Breast epithelium (tissue), 4 donors: ENCODE results near the gene DIPK2A. TPM values are rescaled to one million over a fixed set of nuclear protein-coding genes. Genes with fewer than 3 reads are reported as not detected.

Experiments
- DNase-seq, 2 donors: peaks; one replicate each; pipeline ENCODE4 v3.0.0-alpha.2; 2019; ENCODE audit warnings: low spot score in 2 of 2
- H3K27ac ChIP-seq, 2 donors: fragments of 200-600 bp; sonication (generic) in 1 of 2; one replicate each; pipeline ENCODE4 v1.5.1; 2016 to 2019; ENCODE audit warnings: mild to moderate bottlenecking in 1 of 2
- H3K27me3 ChIP-seq, 2 donors: fragments of 200-600 bp; sonication (generic) in 1 of 2; one replicate each; pipeline versions ENCODE4 v1.5.1 to v1.6.0; 2017 to 2019; ENCODE audit warnings: control low read depth in 1 of 2, mild to moderate bottlenecking in 1 of 2
- H3K36me3 ChIP-seq: fragments of 200-600 bp; one replicate; pipeline ENCODE4 v1.5.1; 2019
- H3K4me1 ChIP-seq, 2 donors: fragments of 200-600 bp; sonication (generic); one replicate each; pipeline ENCODE4 v1.5.1; 2016 to 2019; ENCODE audit warnings: control low read depth in 1 of 2
- H3K4me3 ChIP-seq, 3 donors: fragments of 200-600 bp; sonication (generic); 1 replicate in 2 of 3; 2 replicates in 1 of 3; pipeline ENCODE4 v1.5.1; 2016 to 2019; ENCODE audit warnings: mild to moderate bottlenecking in 3 of 3, moderate library complexity in 2 of 3
- H3K9me3 ChIP-seq, 2 donors: fragments of 200-600 bp; sonication (generic) in 1 of 2; one replicate each; pipeline ENCODE4 v1.5.1; 2016 to 2019; ENCODE audit warnings: control low read depth in 1 of 2
- CTCF ChIP-seq, 3 donors: fragments of 450-650 bp; IDR thresholded peaks; one replicate each; pipeline ENCODE4 v1.5.1; 2016 to 2017; ENCODE audit warnings: antibody characterized with exemption in 3 of 3, mild to moderate bottlenecking in 3 of 3, moderate library complexity in 3 of 3
- POLR2A ChIP-seq: fragments of 450-650 bp; IDR thresholded peaks from one replicate; pipeline ENCODE4 v1.6.1; 2016; ENCODE audit warnings: antibody characterized with exemption, mild to moderate bottlenecking, moderate library complexity
- POLR2AphosphoS5 ChIP-seq, 3 donors: sonication (generic); formaldehyde crosslinking; IDR thresholded peaks; one replicate each; pipeline ENCODE4 v1.6.1; 2017; ENCODE audit warnings: antibody characterized with exemption in 3 of 3
- intact Hi-C: fragments of 100-400 bp; cut with DNase I; formaldehyde crosslinking; loops from one replicate; pipeline ENCODE4 v1.15.1; 2023; ENCODE audit warnings: low total_unique reads
- total RNA-seq, 3 donors: library from RNA; depleted of rRNA; stranded (reverse); fragments of >200 nt; gene quantifications; one replicate each; pipeline ENCODE4 v1.1.0, GENCODE V29; 2016

DIPK2A gene
- total RNA-seq, 3 donors from 2014 or later: 19.8 to 39.4 (median 30.2) TPM

- no peak for DNase-seq
- no peaks in the 10 kb centered on the region for H3K9me3 ChIP-seq
- H3K36me3 ChIP-seq: no peaks in the 10 kb centered on the region
- H3K4me1 ChIP-seq: no peaks in the 10 kb centered on the region
- no peak overlapping the region for H3K4me3 ChIP-seq
- no peak for TF ChIP-seq CTCF (IDR thresholded peaks at IDR 0.05)
- TF ChIP-seq POLR2A: no peak
- TF ChIP-seq POLR2AphosphoS5 (IDR thresholded peaks at IDR 0.05): no peak
- H3K27ac ChIP-seq: no peak overlapping the region
- H3K27me3 ChIP-seq: no peaks in the 10 kb centered on the region
- intact Hi-C loops: no loop called here
These were observed 36.8 kb upstream of the DIPK2A start for GRCh38 chr3:143934791-143935190.

- no peaks in the 10 kb centered on the region for H3K27me3 ChIP-seq
- H3K9me3 ChIP-seq: no peaks in the 10 kb centered on the region
- no peak overlapping the region for H3K27ac ChIP-seq
- intact Hi-C loops: no loop called here
- no peak for DNase-seq
- H3K36me3 ChIP-seq: no peaks in the 10 kb centered on the region
- H3K4me3 ChIP-seq: no peak overlapping the region
- TF ChIP-seq POLR2A (no peak), POLR2AphosphoS5 (IDR thresholded peaks at IDR 0.05) (no peak), CTCF (IDR thresholded peaks at IDR 0.05) (no peak)
- no peaks in the 10 kb centered on the region for H3K4me1 ChIP-seq
These were observed 35.9 kb upstream of the DIPK2A start for GRCh38 chr3:143935678-143936077.

DNA sequence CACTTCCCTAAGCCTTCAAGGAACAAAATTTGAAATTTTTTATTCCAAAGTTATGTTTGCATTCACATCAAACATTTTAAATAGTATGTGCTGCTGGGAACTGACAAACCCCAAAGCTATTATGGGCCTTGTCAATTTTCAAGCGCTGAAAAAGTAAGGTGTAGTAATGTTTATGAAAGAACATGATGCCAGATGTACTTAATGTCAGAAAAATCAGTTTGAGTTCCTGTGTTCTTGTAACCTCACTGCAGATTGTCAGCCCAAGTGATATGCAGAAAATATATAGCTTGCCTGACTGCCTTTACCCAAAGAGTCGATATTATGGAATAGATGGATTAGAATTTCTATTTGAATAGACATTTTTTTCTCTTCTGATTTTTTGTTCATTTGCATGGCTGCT is 20.8 kb upstream of the DIPK2A start:
- intact Hi-C loops: no loop called here
- Histone ChIP-seq H3K4me3 (no peak overlapping the region), H3K9me3 (no peaks in the 10 kb centered on the region), H3K27me3 (no peaks in the 10 kb centered on the region), H3K36me3 (no peaks in the 10 kb centered on the region), H3K4me1 (no peaks in the 10 kb centered on the region), H3K27ac (no peak overlapping the region)
- DNase-seq: no peak
- TF ChIP-seq CTCF (IDR thresholded peaks at IDR 0.05) (no peak), POLR2A (no peak), POLR2AphosphoS5 (IDR thresholded peaks at IDR 0.05) (no peak)

DNA sequence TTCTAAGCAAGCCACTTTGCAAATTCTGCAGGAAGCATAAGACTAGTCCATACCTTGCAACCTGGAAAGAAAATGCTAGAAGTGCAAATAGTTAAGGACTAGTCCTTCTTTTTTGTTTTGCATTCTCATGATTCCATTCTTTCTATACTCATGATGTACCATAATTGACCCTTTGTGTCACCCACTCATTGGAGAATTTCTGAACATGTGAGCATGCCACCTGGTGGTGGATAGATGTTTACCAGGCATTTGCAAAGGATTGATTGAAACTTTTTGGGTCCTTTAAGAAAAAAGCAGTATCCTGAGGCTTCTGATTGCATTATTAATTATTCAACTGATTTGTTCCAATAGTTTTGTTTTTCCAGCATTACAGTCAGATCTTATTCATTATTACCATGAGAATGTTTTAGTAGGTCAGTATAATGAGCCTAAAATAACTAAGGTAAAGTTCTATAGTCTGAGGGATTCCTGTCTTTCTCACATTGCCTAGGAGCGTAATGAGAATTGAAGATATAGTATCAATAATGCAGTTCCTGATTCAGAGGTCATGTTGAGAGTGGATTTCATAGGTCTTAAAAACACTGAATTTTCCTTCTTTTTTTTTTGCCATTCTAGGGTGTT is 20.2 kb upstream of the DIPK2A start:
- no peaks in the 10 kb centered on the region for H3K4me1 ChIP-seq
- no peak for TF ChIP-seq POLR2AphosphoS5 (IDR thresholded peaks at IDR 0.05)
- TF ChIP-seq CTCF (IDR thresholded peaks at IDR 0.05): peak; percentile 13 to 62 (median 19)
- intact Hi-C loops: no loop called here
- no peak overlapping the region for H3K4me3 ChIP-seq
- DNase-seq: no peak
- H3K36me3 ChIP-seq: no peaks in the 10 kb centered on the region
- H3K27me3 ChIP-seq: no peaks in the 10 kb centered on the region
- H3K27ac ChIP-seq: no peak overlapping the region
- no peaks in the 10 kb centered on the region for H3K9me3 ChIP-seq

- H3K4me1 ChIP-seq: no peaks in the 10 kb centered on the region
- H3K4me3 ChIP-seq: no peak overlapping the region
- no peaks in the 10 kb centered on the region for H3K36me3 ChIP-seq
- no peak for TF ChIP-seq POLR2A
- no peak for TF ChIP-seq CTCF (IDR thresholded peaks at IDR 0.05)
- no peak for TF ChIP-seq POLR2AphosphoS5 (IDR thresholded peaks at IDR 0.05)
- no peaks in the 10 kb centered on the region for H3K27me3 ChIP-seq
- no peak overlapping the region for H3K27ac ChIP-seq
- no peaks in the 10 kb centered on the region for H3K9me3 ChIP-seq
- DNase-seq: no peak
- intact Hi-C loops: no loop called here
These were observed 19.0 kb upstream of the DIPK2A start for GRCh38 chr3:143952569-143953072.
